NB4 (cell line): ENCODE data around the gene AHSA1.

Experiments used
- DNase-seq: peaks from one replicate; pipeline ENCODE4 v3.0.0; 2010; ENCODE audit warnings: low read depth
- H3K4me3 ChIP-seq: one replicate; pipeline ENCODE4 v1.5.1; 2011; ENCODE audit warnings: mild to moderate bottlenecking, low read depth, low read length, moderate library complexity
- MYC ChIP-seq: IDR thresholded peaks from 2 replicates; pipeline ENCODE4 v1.6.1; 2011; ENCODE audit warnings: low read depth, low read length
- POLR2A ChIP-seq: IDR thresholded peaks from 2 replicates; pipeline ENCODE4 v1.6.1; 2011; ENCODE audit warnings: mild to moderate bottlenecking; ENCODE audit not compliant: insufficient read length; ENCODE audit errors: extremely low read depth
- TF ChIP-seq, protein P1 (sequence below): IDR thresholded peaks from 2 replicates; pipeline ENCODE4 v1.6.1; 2011; ENCODE audit warnings: low read depth, low read length
- TF ChIP-seq, protein P2 (sequence below): IDR thresholded peaks from one replicate; pipeline ENCODE4 v1.5.1; 2012; ENCODE audit warnings: low read depth, low read length

The AHSA1 gene

GRCh38 chr14:77469067-77469505 lies 11.2 kb downstream of the AHSA1 start:
- DNase-seq = no peak
- no peak overlapping the region for H3K4me3 ChIP-seq
- TF ChIP-seq, protein P1, sequence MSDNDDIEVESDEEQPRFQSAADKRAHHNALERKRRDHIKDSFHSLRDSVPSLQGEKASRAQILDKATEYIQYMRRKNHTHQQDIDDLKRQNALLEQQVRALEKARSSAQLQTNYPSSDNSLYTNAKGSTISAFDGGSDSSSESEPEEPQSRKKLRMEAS = no peak
- TF ChIP-seq, protein P2, sequence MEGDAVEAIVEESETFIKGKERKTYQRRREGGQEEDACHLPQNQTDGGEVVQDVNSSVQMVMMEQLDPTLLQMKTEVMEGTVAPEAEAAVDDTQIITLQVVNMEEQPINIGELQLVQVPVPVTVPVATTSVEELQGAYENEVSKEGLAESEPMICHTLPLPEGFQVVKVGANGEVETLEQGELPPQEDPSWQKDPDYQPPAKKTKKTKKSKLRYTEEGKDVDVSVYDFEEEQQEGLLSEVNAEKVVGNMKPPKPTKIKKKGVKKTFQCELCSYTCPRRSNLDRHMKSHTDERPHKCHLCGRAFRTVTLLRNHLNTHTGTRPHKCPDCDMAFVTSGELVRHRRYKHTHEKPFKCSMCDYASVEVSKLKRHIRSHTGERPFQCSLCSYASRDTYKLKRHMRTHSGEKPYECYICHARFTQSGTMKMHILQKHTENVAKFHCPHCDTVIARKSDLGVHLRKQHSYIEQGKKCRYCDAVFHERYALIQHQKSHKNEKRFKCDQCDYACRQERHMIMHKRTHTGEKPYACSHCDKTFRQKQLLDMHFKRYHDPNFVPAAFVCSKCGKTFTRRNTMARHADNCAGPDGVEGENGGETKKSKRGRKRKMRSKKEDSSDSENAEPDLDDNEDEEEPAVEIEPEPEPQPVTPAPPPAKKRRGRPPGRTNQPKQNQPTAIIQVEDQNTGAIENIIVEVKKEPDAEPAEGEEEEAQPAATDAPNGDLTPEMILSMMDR = no peak
- TF ChIP-seq MYC (no peak), POLR2A (no peak)

GRCh38 chr14:77469539-77469938 lies 11.6 kb downstream of the AHSA1 start:
- no peak for DNase-seq
- TF ChIP-seq MYC (no peak), POLR2A (no peak)
- TF ChIP-seq, protein P1 = no peak
- TF ChIP-seq, protein P2 = no peak
- no peak overlapping the region for H3K4me3 ChIP-seq

DNA sequence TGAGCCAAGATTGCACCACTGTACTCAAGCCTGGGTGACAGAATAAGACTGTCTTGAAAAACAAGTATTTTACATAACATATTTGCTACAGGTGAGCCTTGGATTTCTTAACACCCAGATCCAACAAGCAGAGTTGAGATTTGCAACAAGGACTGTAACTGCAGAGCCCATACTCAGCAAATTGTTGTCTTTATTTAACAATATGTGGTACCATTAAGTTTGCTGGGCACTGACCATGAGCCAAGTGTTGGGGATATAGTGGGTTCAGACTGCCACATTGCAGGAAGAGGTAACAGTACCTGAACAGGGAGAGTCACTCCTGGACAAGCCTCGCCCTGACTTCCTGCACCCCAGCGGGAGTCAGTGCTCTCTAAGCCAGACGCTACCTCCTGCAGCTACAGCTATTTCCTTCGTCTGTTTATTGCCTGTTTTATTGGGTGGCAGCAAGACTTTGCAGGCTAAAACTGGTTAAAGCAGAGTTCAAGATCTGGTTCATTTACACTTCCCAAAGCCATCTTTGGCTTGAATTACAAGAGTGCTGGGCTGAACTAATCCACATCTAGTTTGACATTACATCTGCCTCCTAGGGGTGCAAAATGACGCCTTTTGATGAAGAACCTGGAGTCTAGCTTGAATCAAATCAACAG lies 12.5 kb downstream of the AHSA1 start:
- DNase-seq = no peak
- TF ChIP-seq, protein P2 = no peak
- 0 out of 2 replicates have a peak, but pooled peaks have one; percentile 29 for TF ChIP-seq MYC
- TF ChIP-seq, protein P1 = peak; percentile 20; the same call in 1 of the 2 replicates
- no peak for TF ChIP-seq POLR2A
- H3K4me3 ChIP-seq = no peak overlapping the region

GRCh38 chr14:77473921-77474320 lies 16.0 kb downstream of the AHSA1 start:
- H3K4me3 ChIP-seq = no peak overlapping the region
- peak; percentile 38 for DNase-seq
- no peak for TF ChIP-seq MYC
- TF ChIP-seq, protein P2 = no peak
- TF ChIP-seq POLR2A = no peak
- TF ChIP-seq, protein P1 = no peak

- no peak for DNase-seq
- no peak for TF ChIP-seq MYC
- TF ChIP-seq, protein P2 = no peak
- TF ChIP-seq, protein P1 = no peak
- TF ChIP-seq POLR2A = no peak
- no peak overlapping the region for H3K4me3 ChIP-seq
Observed at GRCh38 chr14:77474479-77475177, 16.7 kb downstream of the AHSA1 start.
